PFSK-1 (cell line): ENCODE results near the gene FAS.

Experiments used
- FOXP2 ChIP-seq: optimal IDR thresholded peaks from 2 replicates; pipeline ENCODE3; 2011; ENCODE audit warnings: borderline replicate concordance, control low read depth, inconsistent platforms; ENCODE audit not compliant: insufficient read depth; ENCODE audit errors: extremely low read length, extremely low read depth
- POLR2AphosphoS5 ChIP-seq: IDR thresholded peaks from 2 replicates; pipeline ENCODE4 v1.6.1; 2012; ENCODE audit warnings: low read depth, mild to moderate bottlenecking, control low read depth, low read length, moderate library complexity
- SIN3A ChIP-seq: IDR thresholded peaks from 2 replicates; pipeline ENCODE4 v1.6.1; 2012; ENCODE audit warnings: mild to moderate bottlenecking, low read length, moderate library complexity, borderline replicate concordance; ENCODE audit not compliant: insufficient read depth
- TAF1 ChIP-seq: IDR thresholded peaks from 2 replicates; pipeline ENCODE4 v1.6.1; 2012; ENCODE audit warnings: low read length, control low read depth, borderline replicate concordance; ENCODE audit not compliant: insufficient read depth
- TF ChIP-seq, protein P1 (sequence below), 2 experiments: IDR thresholded peaks; 2 replicates each; pipeline versions ENCODE4 v1.6.1 to v1.8.0; 2011 to 2012; ENCODE audit warnings: low read depth in 2 of 2, low read length in 2 of 2, control low read depth in 1 of 2, inconsistent platforms in 1 of 2, mild to moderate bottlenecking in 1 of 2, moderate library complexity in 1 of 2; ENCODE audit not compliant: insufficient read depth in 1 of 2

The FAS gene

DNA sequence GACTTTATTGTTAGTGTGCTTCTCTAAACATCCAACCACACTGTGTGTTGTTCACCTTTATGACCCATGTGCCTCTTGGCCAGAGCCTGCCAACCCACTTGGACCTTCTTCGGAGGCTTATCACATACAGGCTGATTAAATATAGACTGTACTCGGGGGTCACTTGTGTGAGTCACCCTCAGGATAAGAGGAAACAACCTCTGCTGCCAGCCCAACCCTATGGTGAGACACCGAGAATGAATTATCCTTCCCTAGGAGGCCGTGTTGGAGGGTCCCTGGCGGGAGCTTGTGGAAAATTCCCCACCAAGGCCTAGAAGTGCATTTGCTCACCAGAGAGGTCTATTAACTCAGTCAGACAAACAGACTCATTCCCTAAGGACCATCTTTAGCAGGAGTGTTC, 63.0 kb downstream of the FAS start:
- TF ChIP-seq, protein P1, sequence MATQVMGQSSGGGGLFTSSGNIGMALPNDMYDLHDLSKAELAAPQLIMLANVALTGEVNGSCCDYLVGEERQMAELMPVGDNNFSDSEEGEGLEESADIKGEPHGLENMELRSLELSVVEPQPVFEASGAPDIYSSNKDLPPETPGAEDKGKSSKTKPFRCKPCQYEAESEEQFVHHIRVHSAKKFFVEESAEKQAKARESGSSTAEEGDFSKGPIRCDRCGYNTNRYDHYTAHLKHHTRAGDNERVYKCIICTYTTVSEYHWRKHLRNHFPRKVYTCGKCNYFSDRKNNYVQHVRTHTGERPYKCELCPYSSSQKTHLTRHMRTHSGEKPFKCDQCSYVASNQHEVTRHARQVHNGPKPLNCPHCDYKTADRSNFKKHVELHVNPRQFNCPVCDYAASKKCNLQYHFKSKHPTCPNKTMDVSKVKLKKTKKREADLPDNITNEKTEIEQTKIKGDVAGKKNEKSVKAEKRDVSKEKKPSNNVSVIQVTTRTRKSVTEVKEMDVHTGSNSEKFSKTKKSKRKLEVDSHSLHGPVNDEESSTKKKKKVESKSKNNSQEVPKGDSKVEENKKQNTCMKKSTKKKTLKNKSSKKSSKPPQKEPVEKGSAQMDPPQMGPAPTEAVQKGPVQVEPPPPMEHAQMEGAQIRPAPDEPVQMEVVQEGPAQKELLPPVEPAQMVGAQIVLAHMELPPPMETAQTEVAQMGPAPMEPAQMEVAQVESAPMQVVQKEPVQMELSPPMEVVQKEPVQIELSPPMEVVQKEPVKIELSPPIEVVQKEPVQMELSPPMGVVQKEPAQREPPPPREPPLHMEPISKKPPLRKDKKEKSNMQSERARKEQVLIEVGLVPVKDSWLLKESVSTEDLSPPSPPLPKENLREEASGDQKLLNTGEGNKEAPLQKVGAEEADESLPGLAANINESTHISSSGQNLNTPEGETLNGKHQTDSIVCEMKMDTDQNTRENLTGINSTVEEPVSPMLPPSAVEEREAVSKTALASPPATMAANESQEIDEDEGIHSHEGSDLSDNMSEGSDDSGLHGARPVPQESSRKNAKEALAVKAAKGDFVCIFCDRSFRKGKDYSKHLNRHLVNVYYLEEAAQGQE (IDR thresholded peaks at IDR 0.05; ENCODE audit: insufficient read depth in 1 of 2, low read depth in 2 of 2, low read length in 2 of 2): no peak
- no peak for TF ChIP-seq SIN3A
- no peak for TF ChIP-seq TAF1
- TF ChIP-seq POLR2AphosphoS5: no peak
- no peak for TF ChIP-seq FOXP2

DNA sequence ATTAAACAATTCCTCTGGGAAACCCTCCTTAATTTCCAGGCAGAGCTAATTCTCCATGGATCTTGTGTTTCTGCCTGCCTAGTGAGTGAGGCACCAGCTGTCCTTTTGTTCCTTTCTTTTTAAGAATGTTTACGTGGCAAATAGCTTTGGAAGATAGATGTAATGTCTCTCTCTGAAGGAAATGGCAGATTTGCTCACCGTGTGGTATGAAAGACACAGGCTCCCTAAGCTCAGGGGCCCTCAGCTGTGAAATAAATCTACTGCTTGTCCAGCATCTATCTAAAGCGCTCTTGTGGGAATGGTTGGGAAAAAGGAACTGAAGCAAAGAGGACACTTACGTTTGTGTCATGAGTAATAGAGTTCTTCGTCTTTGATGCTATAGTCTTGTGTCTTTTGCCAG, 64.6 kb downstream of the FAS start:
- TF ChIP-seq FOXP2 (no peak), SIN3A (no peak), TAF1 (no peak), POLR2AphosphoS5 (no peak)
- TF ChIP-seq, protein P1 (IDR thresholded peaks at IDR 0.05; ENCODE audit: insufficient read depth in 1 of 2, low read depth in 2 of 2, low read length in 2 of 2): no peak

DNA sequence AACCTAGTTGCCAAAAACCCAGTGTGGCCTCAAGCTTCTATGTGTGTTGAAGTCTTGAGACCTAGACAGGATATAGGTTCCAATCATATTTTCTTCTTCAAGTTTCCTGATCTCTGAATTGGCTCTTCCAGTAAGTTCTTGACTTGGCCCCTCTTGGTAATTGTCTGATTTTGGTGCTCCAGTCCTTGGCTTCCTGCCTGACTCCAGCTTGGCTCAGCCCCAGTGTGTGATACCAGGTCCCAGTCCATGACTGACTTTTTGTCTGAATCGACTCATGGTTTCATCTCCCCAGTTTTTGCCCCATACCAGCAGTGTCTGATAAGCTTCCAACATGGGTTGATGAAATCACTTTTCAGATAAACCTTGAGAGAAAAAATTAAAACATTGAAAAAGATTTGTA, 72.3 kb downstream of the FAS start:
- TF ChIP-seq SIN3A (no peak), FOXP2 (no peak), TAF1 (no peak), POLR2AphosphoS5 (no peak)
- TF ChIP-seq, protein P1 (IDR thresholded peaks at IDR 0.05; ENCODE audit: insufficient read depth in 1 of 2, low read depth in 2 of 2, low read length in 2 of 2): no peak

DNA sequence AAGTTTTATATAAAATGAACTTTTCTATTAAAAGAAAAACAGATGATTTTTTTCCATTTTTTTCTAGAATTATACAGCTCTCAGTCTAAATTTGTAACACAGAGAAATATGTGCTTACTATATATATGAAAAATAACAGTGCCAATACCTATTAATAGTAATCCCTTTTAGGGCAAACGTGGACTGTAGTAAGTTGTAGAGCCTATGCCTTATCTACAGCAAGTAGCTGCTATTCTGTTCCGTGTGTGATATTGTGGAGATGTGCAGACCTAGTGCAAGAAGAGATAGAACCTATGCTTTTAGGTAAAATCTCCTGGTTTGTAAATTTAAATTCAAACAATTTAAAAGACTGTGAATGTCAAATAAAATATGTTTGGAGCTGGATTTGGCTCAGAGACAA, 72.9 kb downstream of the FAS start:
- no peak for TF ChIP-seq TAF1
- no peak for TF ChIP-seq POLR2AphosphoS5
- TF ChIP-seq FOXP2: no peak
- TF ChIP-seq, protein P1 (IDR thresholded peaks at IDR 0.05; ENCODE audit: insufficient read depth in 1 of 2, low read depth in 2 of 2, low read length in 2 of 2): no peak
- no peak for TF ChIP-seq SIN3A

DNA sequence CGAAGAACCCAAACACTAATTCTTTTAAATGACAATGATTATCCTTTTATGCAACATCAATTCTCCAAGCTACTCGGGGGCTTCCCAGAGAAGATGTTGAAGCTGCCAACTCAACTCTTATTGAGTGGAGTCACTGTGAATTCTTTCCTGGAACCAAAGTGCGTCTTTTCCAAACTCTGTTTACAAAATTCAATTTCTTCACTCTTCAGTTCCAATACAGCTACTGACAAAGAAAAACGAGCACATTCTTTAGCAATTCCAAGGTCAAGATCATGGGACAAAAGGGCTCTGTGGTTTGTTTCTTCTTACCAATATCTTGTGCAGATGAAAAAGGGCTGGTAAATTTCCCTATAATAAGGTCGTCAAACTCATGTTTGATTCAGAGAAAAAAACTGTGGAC, 74.2 kb downstream of the FAS start:
- no peak for TF ChIP-seq FOXP2
- TF ChIP-seq TAF1: no peak
- TF ChIP-seq SIN3A: no peak
